Gastrocnemius medialis (tissue), 4 donors: ENCODE data around the gene KCTD12.

Experiments used
- POLR2A ChIP-seq, 2 donors: fragments of 450-650 bp; IDR thresholded peaks; one replicate each; pipeline ENCODE4 v1.6.1; 2017; ENCODE audit warnings: antibody characterized with exemption in 2 of 2, mild to moderate bottlenecking in 2 of 2, moderate library complexity in 2 of 2
- TF ChIP-seq, protein P1 (sequence below), 5 experiments: fragments of 450-650 bp in 3 of 5; fragments of 200-600 bp in 2 of 5; sonication (generic) in 2 of 5; IDR thresholded peaks in 4 of 5; conservative IDR thresholded peaks in 1 of 5; 1 replicate in 4 of 5; 2 replicates in 1 of 5; pipeline ENCODE4 v1.5.1; 2016 to 2019; ENCODE audit warnings: antibody characterized with exemption in 5 of 5, mild to moderate bottlenecking in 3 of 5, moderate library complexity in 3 of 5

DNA sequence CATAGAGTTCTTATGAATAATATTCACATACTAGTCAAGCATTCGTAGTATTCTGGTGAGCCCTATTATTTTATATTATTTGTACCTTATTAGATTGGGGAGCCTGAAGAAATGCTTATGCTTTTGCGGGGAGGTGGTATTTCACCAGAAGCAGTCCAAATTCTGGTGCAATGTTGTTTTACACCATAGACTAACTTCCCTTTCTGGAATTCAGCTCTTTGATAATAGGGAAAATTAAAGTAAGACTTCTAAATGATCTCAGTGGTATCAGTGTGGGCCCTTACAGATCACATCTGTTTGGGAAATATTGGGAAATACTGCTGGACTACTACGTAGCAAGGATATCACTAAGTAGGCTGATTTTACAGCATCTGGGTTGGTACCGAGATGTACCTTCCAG, 34.2 kb downstream of the KCTD12 start:
- TF ChIP-seq, protein P1, sequence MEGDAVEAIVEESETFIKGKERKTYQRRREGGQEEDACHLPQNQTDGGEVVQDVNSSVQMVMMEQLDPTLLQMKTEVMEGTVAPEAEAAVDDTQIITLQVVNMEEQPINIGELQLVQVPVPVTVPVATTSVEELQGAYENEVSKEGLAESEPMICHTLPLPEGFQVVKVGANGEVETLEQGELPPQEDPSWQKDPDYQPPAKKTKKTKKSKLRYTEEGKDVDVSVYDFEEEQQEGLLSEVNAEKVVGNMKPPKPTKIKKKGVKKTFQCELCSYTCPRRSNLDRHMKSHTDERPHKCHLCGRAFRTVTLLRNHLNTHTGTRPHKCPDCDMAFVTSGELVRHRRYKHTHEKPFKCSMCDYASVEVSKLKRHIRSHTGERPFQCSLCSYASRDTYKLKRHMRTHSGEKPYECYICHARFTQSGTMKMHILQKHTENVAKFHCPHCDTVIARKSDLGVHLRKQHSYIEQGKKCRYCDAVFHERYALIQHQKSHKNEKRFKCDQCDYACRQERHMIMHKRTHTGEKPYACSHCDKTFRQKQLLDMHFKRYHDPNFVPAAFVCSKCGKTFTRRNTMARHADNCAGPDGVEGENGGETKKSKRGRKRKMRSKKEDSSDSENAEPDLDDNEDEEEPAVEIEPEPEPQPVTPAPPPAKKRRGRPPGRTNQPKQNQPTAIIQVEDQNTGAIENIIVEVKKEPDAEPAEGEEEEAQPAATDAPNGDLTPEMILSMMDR (IDR thresholded peaks at IDR 0.05 in 4 of 5, conservative IDR thresholded peaks at IDR 0.05 in 1 of 5): no peak
- no peak for TF ChIP-seq POLR2A (IDR thresholded peaks at IDR 0.05)
